Activated T-helper 17 cell treated with anti-CD3 and anti-CD28 coated beads, Interleukin-2, amount 50 U/mL, for 72 hours (primary cell): ENCODE data around the gene UBTF. TPM values are rescaled to one million over a fixed set of nuclear protein-coding genes. Genes with fewer than 3 reads are reported as not detected.

ENCODE experiments used
- ATAC-seq: fragments of 150-1000 bp; cut with Tn5 transposase; replicated peaks from 2 replicates; pipeline ENCODE4 v1.10.0; 2021; ENCODE audit warnings: mild to moderate bottlenecking, moderate library complexity
- H3K27ac Mint-ChIP-seq: one replicate; pipeline ENCODE4 v1.8.0; 2022; ENCODE audit warnings: mixed read lengths
- H3K27me3 Mint-ChIP-seq: one replicate; pipeline ENCODE4 v1.8.0; 2022; ENCODE audit warnings: mixed read lengths
- H3K36me3 Mint-ChIP-seq: one replicate; pipeline ENCODE4 v1.8.0; 2022; ENCODE audit warnings: low read depth, mild to moderate bottlenecking, mixed read lengths
- H3K4me1 Mint-ChIP-seq: one replicate; pipeline ENCODE4 v1.8.0; 2022; ENCODE audit warnings: mixed read lengths
- H3K4me3 Mint-ChIP-seq: one replicate; pipeline ENCODE4 v1.8.0; 2022; ENCODE audit warnings: mild to moderate bottlenecking, mixed read lengths
- H3K9me3 Mint-ChIP-seq: one replicate; pipeline ENCODE4 v1.8.0; 2022; ENCODE audit warnings: mixed read lengths
- total RNA-seq, 2 donors: library from RNA; stranded (reverse); gene quantifications; one replicate each; pipeline ENCODE4 v1.2.3, GENCODE V29; 2022

The UBTF gene
- total RNA-seq, 2 donors from 2014 or later = 94.2 to 135 TPM

DNA sequence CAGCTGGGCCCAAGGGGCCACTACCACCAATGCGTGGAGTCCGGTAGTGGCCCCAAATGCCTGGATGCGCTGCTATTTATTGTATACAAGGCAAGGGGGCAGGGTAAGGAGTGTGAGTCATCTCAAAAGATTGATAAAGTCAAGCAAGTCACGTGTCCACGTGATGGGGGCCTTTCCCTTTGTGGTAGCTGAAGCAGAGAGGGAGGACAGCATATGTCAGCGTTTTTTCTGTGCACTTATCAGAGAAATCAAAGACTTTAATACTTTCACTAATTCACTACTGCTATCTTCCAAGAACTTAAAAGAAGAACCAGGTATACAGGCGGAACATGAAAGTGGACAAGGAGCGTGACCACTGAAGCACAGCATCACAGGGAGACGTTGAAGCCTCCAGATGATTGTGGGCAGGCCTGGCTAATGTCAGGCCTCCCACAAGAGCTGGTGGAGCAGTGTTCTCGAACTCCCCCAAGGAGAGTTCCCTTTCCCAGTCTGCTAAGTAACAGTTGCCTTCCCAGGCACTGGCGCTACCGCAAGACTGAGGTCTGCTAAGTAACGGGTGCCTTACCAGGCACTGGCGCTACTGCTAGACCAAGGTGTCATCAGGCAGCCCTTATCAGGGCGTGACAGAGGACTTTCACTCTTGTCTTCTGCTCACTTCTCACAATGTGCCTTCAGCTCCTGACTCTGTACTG is 59.8 kb downstream of the UBTF start:
- peak overlapping the region; percentile 42 for H3K27ac Mint-ChIP-seq
- ATAC-seq = peak; percentile 74
- H3K36me3 Mint-ChIP-seq = peaks cover 5% of the 10 kb centered on the region
- no peaks in the 10 kb centered on the region for H3K9me3 Mint-ChIP-seq
- H3K27me3 Mint-ChIP-seq = no peaks in the 10 kb centered on the region
- peak overlapping the region; percentile 50 for H3K4me3 Mint-ChIP-seq
- H3K4me1 Mint-ChIP-seq = peaks cover 7% of the 10 kb centered on the region

DNA sequence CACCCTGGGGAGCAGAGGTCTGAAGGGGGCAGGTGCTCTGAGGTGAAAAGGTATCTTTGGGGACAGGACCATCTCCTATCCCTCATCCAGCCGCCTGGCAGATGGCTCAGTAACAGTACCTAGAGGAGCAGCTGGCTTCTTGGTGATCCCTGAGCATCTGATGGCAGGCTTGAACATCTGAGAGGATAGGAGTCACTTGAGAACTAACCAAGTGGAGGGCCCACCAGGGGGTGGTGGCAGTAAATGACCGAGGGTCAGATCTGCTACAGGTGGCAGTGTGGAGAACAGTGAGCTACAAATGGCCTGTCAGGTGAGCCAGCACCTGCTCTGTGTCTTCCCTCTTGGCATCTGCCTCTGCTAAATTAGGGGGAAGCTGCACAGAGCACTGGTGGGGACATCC is 64.0 kb downstream of the UBTF start:
- H3K4me1 Mint-ChIP-seq = peaks cover 7% of the 10 kb centered on the region
- peaks cover 22% of the 10 kb centered on the region for H3K36me3 Mint-ChIP-seq
- ATAC-seq = no peak
- H3K9me3 Mint-ChIP-seq = no peaks in the 10 kb centered on the region
- H3K27me3 Mint-ChIP-seq = no peaks in the 10 kb centered on the region
- no peak overlapping the region for H3K4me3 Mint-ChIP-seq
- H3K27ac Mint-ChIP-seq = no peak overlapping the region

Other genes with a start within 250 kb of the UBTF start
- gene NAGS, start 215.1 kb downstream of the UBTF start, total RNA-seq = 1 to 10 TPM in 1 of 2 donors, under 1 TPM in 1; 0.48 to 4.8 TPM
- gene TMEM101, start 204.7 kb downstream of the UBTF start, total RNA-seq = 10 to 100 TPM; 33.0 to 35.1 TPM
- gene LSM12, start 153.0 kb downstream of the UBTF start, total RNA-seq = 10 to 100 TPM; 78.6 to 87.6 TPM
- gene G6PC3, start 148.9 kb downstream of the UBTF start, total RNA-seq = 10 to 100 TPM; 14.9 to 22.8 TPM
- 10 to 100 TPM; 11.0 to 45.4 TPM for gene HDAC5, start 96.0 kb downstream of the UBTF start, total RNA-seq
- gene HROB, start 77.7 kb downstream of the UBTF start, total RNA-seq = 10 to 100 TPM; 17.9 to 23.2 TPM
- under 1 TPM; 0.22 to 0.58 TPM for gene ASB16, start 49.0 kb downstream of the UBTF start, total RNA-seq
- gene TMUB2, start 32.7 kb downstream of the UBTF start, total RNA-seq = 10 to 100 TPM; 26.6 to 39.6 TPM
- 10 to 100 TPM; 65.5 to 89.1 TPM for gene ATXN7L3, start 19.8 kb downstream of the UBTF start, total RNA-seq
- gene SLC4A1, start 48.5 kb upstream of the UBTF start, total RNA-seq = not detected
- under 1 TPM; 0.41 to 0.53 TPM for gene RUNDC3A, start 88.9 kb upstream of the UBTF start, total RNA-seq
- 100 to 1,000 TPM in 1 of 2 donors, 10 to 100 TPM in 1; 60.3 to 114 TPM for gene SLC25A39, start 105.1 kb upstream of the UBTF start, total RNA-seq
- 10 to 100 TPM; 48.5 to 54.5 TPM for gene GRN, start 125.6 kb upstream of the UBTF start, total RNA-seq
- under 1 TPM; 0.17 to 0.32 TPM for gene FAM171A2, start 144.2 kb upstream of the UBTF start, total RNA-seq
- 1 to 10 TPM; 2.2 to 3.7 TPM for gene ITGA2B, start 170.0 kb upstream of the UBTF start, total RNA-seq